Activated T-cell treated with anti-CD3 and anti-CD28 coated beads, Interleukin-2, amount 50 U/mL, for 72 hours (primary cell): ENCODE measurements around the gene CNGB1. TPM values are rescaled to one million over a fixed set of nuclear protein-coding genes. Genes with fewer than 3 reads are reported as not detected.

Experiments
- ATAC-seq, 2 donors: fragments of 150-1000 bp; cut with Tn5 transposase; replicated peaks in 1 of 2; 2 replicates each; pipeline ENCODE4 v1.10.0; 2021; ENCODE audit warnings: moderate library complexity in 2 of 2, mild to moderate bottlenecking in 1 of 2
- DNase-seq, 2 donors: peaks; one replicate each; pipeline ENCODE4 v3.0.0; 2021 to 2022; ENCODE audit warnings: mixed read lengths in 1 of 2
- H3K27ac Mint-ChIP-seq: one replicate; pipeline ENCODE4 v1.8.0; 2022; ENCODE audit warnings: mild to moderate bottlenecking, moderate library complexity, mixed read lengths
- H3K27me3 Mint-ChIP-seq: one replicate; pipeline ENCODE4 v1.8.0; 2022; ENCODE audit warnings: low read depth, mixed read lengths
- H3K36me3 Mint-ChIP-seq, 2 donors: one replicate each; pipeline ENCODE4 v1.8.0; 2022; ENCODE audit warnings: mixed read lengths in 2 of 2, mild to moderate bottlenecking in 1 of 2; ENCODE audit not compliant: insufficient read depth in 2 of 2
- H3K4me1 Mint-ChIP-seq: one replicate; pipeline ENCODE4 v1.8.0; 2022; ENCODE audit warnings: low read depth, mixed read lengths
- H3K4me3 Mint-ChIP-seq, 2 donors: one replicate each; pipeline ENCODE4 v1.8.0; 2022; ENCODE audit warnings: mild to moderate bottlenecking in 2 of 2, mixed read lengths in 2 of 2, moderate library complexity in 2 of 2
- H3K9me3 Mint-ChIP-seq, 2 donors: one replicate each; pipeline ENCODE4 v1.8.0; 2022; ENCODE audit warnings: mixed read lengths in 2 of 2
- total RNA-seq, 2 donors: library from RNA; stranded (reverse); gene quantifications; one replicate each; pipeline ENCODE4 v1.2.3, GENCODE V29; 2022

The CNGB1 gene
- total RNA-seq, 2 donors from 2014 or later, result not detected

DNA sequence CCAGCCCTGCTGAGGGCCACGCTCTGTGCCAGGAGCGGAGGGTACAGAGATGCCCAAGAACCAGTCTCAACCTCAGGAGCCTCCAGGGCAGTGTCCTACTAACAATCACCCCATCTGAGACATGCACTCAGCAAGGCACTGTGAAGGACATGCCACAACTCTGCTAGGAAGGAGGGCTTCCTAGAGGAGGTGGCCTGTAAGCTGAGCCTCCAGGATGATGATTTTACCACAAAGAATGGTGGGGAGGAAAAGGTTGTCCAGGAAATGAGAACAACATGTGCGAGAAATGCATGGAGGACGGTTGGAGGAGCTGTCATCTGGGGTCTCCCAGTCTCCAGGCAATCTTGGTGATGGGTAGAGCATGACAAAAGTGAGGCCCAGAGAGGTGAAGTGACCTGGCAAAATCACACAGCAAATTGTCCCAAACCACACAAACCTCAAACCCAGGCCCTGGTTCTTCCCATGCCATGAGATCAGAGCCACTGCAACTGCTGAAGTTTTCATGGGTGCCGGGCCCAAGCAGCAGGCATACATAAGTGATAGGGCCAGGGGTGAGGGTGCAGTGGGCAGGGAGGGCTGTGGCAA is 30.5 kb downstream of the CNGB1 start:
- ATAC-seq, result no peak
- no peaks in the 10 kb centered on the region for H3K9me3 Mint-ChIP-seq
- H3K36me3 Mint-ChIP-seq, result no peaks in the 10 kb centered on the region
- H3K4me3 Mint-ChIP-seq, result no peak overlapping the region
- no peak overlapping the region for H3K27ac Mint-ChIP-seq
- no peaks in the 10 kb centered on the region for H3K4me1 Mint-ChIP-seq
- peaks cover 8% of the 10 kb centered on the region for H3K27me3 Mint-ChIP-seq
- DNase-seq, result no peak

- no peak for DNase-seq
- Mint-ChIP-seq H3K4me1 (no peaks in the 10 kb centered on the region), H3K9me3 (no peaks in the 10 kb centered on the region), H3K27ac (no peak overlapping the region), H3K4me3 (no peak overlapping the region), H3K36me3 (no peaks in the 10 kb centered on the region), H3K27me3 (peaks cover 8% of the 10 kb centered on the region)
- no peak for ATAC-seq
Measured at GRCh38 chr16:57939872-57940224, 31.1 kb downstream of the CNGB1 start.

DNA sequence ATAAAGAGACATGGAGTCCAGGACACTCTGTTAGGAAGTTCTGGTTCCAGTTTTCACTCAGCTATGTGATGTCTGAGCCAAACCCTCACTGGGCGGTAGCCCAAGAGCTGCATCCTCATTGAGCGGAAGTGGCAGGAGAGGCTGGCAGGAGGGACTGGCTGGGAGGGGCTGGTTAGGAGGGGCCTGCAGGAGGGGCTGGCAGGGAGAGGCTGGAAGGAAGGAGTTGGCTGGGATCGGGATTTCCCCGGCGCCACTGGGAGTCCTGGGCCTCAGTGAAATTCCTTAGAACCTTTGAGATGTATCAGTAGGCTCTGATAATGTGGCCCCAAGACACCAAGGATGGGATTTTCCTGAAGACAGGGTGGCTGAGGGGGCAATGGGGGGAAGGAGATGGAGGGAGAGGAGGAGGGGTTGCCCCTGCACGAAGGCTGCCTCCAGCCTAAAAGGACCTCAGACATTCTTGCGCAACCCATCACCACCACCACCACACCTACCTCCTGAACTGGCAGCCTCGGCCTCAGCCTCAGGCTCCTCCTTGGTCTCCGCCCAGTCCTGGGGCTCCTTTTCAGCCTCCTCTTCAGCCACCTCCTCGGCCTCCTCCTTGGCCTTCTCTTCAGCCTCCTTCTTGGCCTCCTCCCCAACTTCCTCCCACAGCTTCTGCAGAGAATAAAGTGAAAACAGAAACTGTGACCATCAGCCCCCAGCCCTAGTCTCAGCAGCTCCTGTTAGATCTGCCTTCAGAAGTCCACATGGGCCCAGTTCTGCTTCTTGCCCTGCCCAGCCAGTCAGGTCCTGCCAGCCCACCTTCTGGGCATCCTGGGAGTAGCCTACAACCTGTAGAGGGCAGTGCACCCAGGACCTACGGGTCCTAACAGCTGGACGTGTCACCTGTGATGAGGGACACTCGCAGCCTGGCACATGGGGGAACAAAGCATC is 31.7 kb downstream of the CNGB1 start:
- H3K4me3 Mint-ChIP-seq, result no peak overlapping the region
- H3K9me3 Mint-ChIP-seq, result no peaks in the 10 kb centered on the region
- H3K36me3 Mint-ChIP-seq, result no peaks in the 10 kb centered on the region
- ATAC-seq (no peak), DNase-seq (no peak)
- no peak overlapping the region for H3K27ac Mint-ChIP-seq
- H3K4me1 Mint-ChIP-seq, result no peaks in the 10 kb centered on the region
- H3K27me3 Mint-ChIP-seq, result peaks cover 8% of the 10 kb centered on the region

- Mint-ChIP-seq H3K27ac (no peak overlapping the region), H3K4me3 (no peak overlapping the region), H3K27me3 (peaks cover 8% of the 10 kb centered on the region), H3K9me3 (no peaks in the 10 kb centered on the region), H3K4me1 (no peaks in the 10 kb centered on the region), H3K36me3 (no peaks in the 10 kb centered on the region)
- DNase-seq, result no peak
- no peak for ATAC-seq
Measured at GRCh38 chr16:57938484-57938883, 32.4 kb downstream of the CNGB1 start.

GRCh38 chr16:57937861-57938260 is 33.1 kb downstream of the CNGB1 start:
- Mint-ChIP-seq H3K27me3 (peaks cover 8% of the 10 kb centered on the region), H3K9me3 (no peaks in the 10 kb centered on the region), H3K4me3 (no peak overlapping the region), H3K4me1 (no peaks in the 10 kb centered on the region), H3K27ac (no peak overlapping the region), H3K36me3 (no peaks in the 10 kb centered on the region)
- no peak for ATAC-seq
- no peak for DNase-seq

DNA sequence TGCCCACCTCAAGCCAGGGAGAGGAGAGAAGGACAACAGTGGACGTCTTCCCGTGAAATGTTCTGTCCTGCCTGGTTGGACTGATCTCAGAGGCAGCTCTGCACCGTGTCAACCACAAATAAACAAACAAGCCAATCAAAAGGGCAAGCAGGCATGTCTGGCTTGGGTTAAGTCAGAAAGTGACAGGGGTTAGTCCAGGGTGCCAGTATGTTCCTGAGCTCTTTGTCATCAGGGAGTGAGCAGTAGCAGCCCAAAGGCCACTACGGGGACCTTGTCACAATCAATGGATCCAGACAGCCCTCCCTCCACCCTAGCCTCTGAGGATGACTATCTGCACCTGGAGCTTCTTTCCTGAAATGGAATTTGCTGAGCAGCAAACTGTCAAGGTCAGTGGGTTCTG is 35.0 kb downstream of the CNGB1 start:
- H3K27ac Mint-ChIP-seq, result no peak overlapping the region
- no peak overlapping the region for H3K4me3 Mint-ChIP-seq
- no peaks in the 10 kb centered on the region for H3K9me3 Mint-ChIP-seq
- no peak for DNase-seq
- no peak for ATAC-seq
- H3K27me3 Mint-ChIP-seq, result peaks cover 8% of the 10 kb centered on the region
- no peaks in the 10 kb centered on the region for H3K36me3 Mint-ChIP-seq
- no peaks in the 10 kb centered on the region for H3K4me1 Mint-ChIP-seq

DNA sequence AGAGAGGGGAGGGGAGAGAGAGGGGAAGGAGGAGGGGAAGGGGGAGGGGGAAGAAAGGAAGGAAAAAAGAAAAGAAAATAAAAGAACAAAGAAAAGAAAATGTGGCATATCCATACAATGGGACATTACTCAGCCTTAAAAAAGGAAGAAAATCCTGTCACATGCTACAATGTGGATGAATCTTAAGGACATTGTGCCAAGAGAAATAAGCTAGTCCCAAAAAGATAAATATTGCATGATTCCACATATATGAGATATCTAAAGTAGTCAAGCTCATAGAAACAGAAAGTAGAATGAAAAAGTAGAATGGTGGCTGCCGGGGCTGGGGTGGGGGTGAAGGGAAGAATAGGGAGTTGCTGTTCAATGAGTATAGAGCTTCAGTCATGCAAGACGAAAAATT is 40.4 kb downstream of the CNGB1 start:
- Mint-ChIP-seq H3K27ac (no peak overlapping the region), H3K4me1 (no peaks in the 10 kb centered on the region), H3K4me3 (no peak overlapping the region), H3K9me3 (no peaks in the 10 kb centered on the region), H3K27me3 (no peaks in the 10 kb centered on the region), H3K36me3 (no peaks in the 10 kb centered on the region)
- DNase-seq (no peak), ATAC-seq (no peak)

- no peaks in the 10 kb centered on the region for H3K36me3 Mint-ChIP-seq
- ATAC-seq, result no peak
- H3K4me3 Mint-ChIP-seq, result no peak overlapping the region
- no peaks in the 10 kb centered on the region for H3K27me3 Mint-ChIP-seq
- H3K9me3 Mint-ChIP-seq, result no peaks in the 10 kb centered on the region
- no peak overlapping the region for H3K27ac Mint-ChIP-seq
- no peak for DNase-seq
- no peaks in the 10 kb centered on the region for H3K4me1 Mint-ChIP-seq
Measured at GRCh38 chr16:57929250-57929649, 41.7 kb downstream of the CNGB1 start.

DNA sequence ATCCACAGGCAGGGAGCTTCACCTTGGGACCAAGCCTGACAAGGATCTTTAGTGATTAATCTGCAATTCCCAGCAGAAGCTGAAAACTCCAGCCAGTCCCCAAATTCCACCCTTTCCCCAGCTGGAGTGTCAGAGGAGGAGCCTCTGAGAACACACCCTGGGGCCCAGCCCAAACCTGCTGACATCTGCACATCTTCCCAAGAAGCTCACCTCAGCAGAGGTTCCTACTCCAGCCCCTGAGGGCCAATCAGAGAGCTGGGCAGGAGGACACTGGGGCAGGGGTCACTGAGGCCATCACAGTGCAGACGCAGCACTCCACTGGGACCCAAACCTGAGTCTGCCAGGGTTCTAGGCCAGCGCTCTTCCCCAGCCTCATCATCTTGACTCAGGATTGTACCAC is 44.9 kb downstream of the CNGB1 start:
- Mint-ChIP-seq H3K36me3 (no peaks in the 10 kb centered on the region), H3K27me3 (no peaks in the 10 kb centered on the region), H3K4me3 (no peak overlapping the region), H3K9me3 (no peaks in the 10 kb centered on the region), H3K27ac (no peak overlapping the region), H3K4me1 (no peaks in the 10 kb centered on the region)
- ATAC-seq (no peak), DNase-seq (no peak)

GRCh38 chr16:57925310-57925709 is 45.6 kb downstream of the CNGB1 start:
- H3K27ac Mint-ChIP-seq, result no peak overlapping the region
- no peaks in the 10 kb centered on the region for H3K9me3 Mint-ChIP-seq
- DNase-seq, result no peak
- H3K36me3 Mint-ChIP-seq, result no peaks in the 10 kb centered on the region
- H3K27me3 Mint-ChIP-seq, result no peaks in the 10 kb centered on the region
- no peak overlapping the region for H3K4me3 Mint-ChIP-seq
- H3K4me1 Mint-ChIP-seq, result no peaks in the 10 kb centered on the region
- no peak for ATAC-seq

DNA sequence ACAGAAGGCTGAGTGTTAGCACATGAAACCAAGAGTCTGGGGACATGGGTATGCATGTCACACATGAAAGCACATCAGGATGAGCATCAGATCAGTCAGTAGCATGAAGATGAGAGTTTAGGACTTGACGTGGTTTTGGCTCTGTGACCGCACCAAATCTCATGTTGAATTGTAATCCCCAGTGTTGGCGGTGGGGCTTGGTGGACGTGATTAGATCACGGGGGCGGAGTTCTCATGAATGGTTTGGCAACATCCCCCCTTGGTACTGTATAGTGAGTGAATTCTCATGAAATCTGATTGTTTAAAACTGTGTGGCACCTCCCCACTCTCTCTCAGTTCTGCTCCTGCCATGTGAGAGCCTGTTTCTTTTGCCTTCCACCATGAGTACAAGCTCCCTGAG is 46.4 kb downstream of the CNGB1 start:
- no peaks in the 10 kb centered on the region for H3K4me1 Mint-ChIP-seq
- H3K36me3 Mint-ChIP-seq, result no peaks in the 10 kb centered on the region
- no peaks in the 10 kb centered on the region for H3K27me3 Mint-ChIP-seq
- H3K4me3 Mint-ChIP-seq, result no peak overlapping the region
- no peaks in the 10 kb centered on the region for H3K9me3 Mint-ChIP-seq
- H3K27ac Mint-ChIP-seq, result no peak overlapping the region
- ATAC-seq (no peak), DNase-seq (no peak)

DNA sequence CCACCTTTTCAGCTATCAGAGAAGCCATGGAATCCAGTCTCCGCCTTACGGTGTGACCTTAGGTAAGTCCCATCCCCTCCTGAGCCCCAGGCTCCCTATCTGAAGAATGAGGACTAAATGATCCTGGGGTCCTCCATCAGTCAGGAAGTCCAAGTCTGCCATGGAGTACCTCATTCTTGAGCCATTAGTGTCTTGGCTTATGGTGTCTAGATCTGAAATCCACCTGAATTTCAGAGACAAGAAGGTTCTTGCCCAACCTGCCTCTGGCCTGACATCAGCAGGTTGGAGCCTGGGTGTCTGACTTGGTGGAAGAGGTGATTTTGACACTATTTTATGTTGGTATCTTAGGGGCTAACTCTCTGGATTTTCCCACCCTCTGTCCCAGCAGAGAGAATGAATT is 47.1 kb downstream of the CNGB1 start:
- Mint-ChIP-seq H3K27me3 (no peaks in the 10 kb centered on the region), H3K4me1 (no peaks in the 10 kb centered on the region), H3K36me3 (no peaks in the 10 kb centered on the region), H3K27ac (no peak overlapping the region), H3K9me3 (no peaks in the 10 kb centered on the region), H3K4me3 (no peak overlapping the region)
- DNase-seq, result no peak
- no peak for ATAC-seq

DNA sequence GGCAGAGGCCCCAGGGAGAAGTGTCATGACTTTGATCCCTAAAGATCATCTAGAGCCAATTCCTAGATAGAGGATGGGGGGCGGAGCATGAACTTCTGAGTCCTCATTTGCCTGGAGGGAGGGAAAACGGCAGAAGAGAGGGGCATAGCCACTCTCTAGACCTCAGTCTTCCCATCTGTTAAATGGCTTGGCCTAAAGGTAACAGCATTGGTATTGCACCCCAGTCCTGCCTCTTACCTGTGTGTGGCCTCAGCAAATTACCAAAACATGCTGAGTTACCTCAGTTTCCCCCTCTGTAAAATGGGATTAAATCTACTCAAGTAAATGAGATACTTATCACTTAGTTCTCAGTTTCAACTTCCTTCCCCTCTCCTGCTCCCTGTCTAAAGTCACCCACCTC is 47.5 kb downstream of the CNGB1 start:
- no peaks in the 10 kb centered on the region for H3K9me3 Mint-ChIP-seq
- DNase-seq (no peak), ATAC-seq (no peak)
- H3K27ac Mint-ChIP-seq, result no peak overlapping the region
- H3K27me3 Mint-ChIP-seq, result no peaks in the 10 kb centered on the region
- H3K4me1 Mint-ChIP-seq, result no peaks in the 10 kb centered on the region
- H3K4me3 Mint-ChIP-seq, result no peak overlapping the region
- H3K36me3 Mint-ChIP-seq, result no peaks in the 10 kb centered on the region

- Mint-ChIP-seq H3K36me3 (no peaks in the 10 kb centered on the region), H3K27me3 (no peaks in the 10 kb centered on the region), H3K4me3 (no peak overlapping the region), H3K27ac (no peak overlapping the region), H3K9me3 (no peaks in the 10 kb centered on the region), H3K4me1 (no peaks in the 10 kb centered on the region)
- ATAC-seq (no peak), DNase-seq (no peak)
Measured at GRCh38 chr16:57920880-57921229, 50.1 kb downstream of the CNGB1 start.
